Measurements from ENCODE around the gene ATP6V1E1.
"Not testable (repeated sequence)": the region's sequence is repeated elsewhere in the genome, so short reads cannot be mapped to it uniquely, and the experiment has no call there.

The ATP6V1E1 gene

GRCh38 chr22:17628406-17629172, at the start of gene ATP6V1E1:
Gene ATP6V1E1 (minus strand): TSS chr22:17628749. CDS start chr22:17628635, 114 bp downstream.
- DNase-seq: peak; percentile 92

- DNase-seq: no peak
Measured at GRCh38 chr22:17675584-17675983, 47.0 kb upstream of the ATP6V1E1 start.

GRCh38 chr22:17674152-17674551, 45.6 kb upstream of the ATP6V1E1 start:
- DNase-seq: no peak

GRCh38 chr22:17672417-17672991, 44.0 kb upstream of the ATP6V1E1 start:
- DNase-seq: no peak

DNA sequence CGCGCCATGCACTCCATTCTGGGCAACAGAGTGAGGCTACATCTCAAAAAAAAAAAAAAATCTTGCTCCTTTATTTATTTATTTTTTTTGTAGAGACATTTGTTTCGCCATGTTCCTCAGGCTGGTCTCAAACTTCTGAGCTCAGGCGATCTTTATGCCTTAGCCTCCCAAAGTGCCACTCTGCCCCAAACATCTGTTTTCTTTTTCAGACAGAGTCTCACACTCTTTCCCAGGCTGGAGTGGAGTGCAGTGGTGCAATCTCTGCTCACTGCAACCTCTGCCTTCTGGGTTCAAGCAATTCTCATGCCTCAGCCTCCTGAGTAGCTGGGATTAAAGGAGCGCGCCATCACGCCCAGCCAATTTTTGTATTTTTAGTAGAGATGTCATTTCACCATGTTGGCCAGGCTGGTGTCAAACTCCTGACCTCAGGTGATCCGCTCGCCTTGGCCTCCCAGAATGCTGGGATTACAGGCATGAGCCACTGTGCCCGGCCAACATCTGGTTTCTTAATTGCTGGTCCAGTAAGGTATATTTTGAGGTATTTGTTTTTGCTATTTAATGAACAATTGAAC, 43.1 kb upstream of the ATP6V1E1 start:
- not testable (repeated sequence) for DNase-seq

DNA sequence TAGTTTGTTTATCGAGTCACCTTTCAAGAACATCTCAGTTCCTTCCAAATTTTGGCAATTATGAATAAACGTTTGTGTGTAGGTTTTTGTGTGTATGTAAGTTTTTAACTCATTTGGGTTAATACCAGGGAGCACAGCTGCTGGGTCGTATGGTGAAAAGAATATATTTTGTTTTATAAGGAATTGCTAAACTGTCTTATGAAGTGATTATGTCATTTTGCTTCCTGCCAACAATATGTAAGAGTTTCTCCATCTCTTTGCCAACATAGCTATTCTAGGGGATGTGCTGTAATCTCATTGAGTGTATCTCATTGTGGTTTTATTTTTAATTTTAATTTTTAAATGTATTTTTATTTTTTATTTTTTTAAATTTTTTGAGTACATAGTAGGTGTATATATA, 37.3 kb upstream of the ATP6V1E1 start:
- DNase-seq: no peak

GRCh38 chr22:17665248-17665647, 36.7 kb upstream of the ATP6V1E1 start:
- no peak for DNase-seq

DNA sequence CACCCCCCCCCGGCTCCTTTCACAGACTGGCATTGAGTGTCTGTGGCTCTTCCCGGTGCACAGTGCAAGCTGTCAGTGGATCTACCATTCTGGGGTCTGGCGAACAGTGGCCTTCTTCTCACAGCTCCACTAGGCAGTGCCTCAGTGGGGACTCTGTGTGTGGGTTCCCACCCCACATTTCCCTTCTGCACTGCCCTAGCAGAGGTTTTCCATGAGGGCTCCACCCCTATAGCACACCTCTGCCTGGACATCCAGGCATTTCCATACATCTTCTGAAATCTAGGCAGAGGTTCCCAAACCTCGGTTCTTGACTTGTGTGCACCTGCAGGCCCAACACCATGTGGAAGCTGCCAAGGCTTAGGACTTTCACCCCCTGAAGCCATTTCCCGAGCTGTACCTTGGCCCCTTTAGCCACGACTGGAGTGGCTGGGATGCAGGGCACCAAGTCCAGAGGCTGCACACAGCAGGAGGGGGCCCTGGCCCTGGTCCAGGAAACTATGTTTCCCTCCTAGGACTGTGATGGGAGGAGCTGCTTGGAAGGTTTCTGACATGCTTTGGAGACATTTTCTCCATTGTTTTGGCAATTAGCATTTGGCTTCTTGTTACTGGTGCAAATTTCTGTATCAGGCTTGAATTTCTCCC, 36.0 kb upstream of the ATP6V1E1 start:
- no peak for DNase-seq

- DNase-seq: no peak
Measured at GRCh38 chr22:17656870-17657395, 28.4 kb upstream of the ATP6V1E1 start.

GRCh38 chr22:17655289-17655688, 26.7 kb upstream of the ATP6V1E1 start:
- DNase-seq: no peak

- no peak for DNase-seq
Measured at GRCh38 chr22:17648569-17648968, 20.0 kb upstream of the ATP6V1E1 start.

GRCh38 chr22:17647991-17648390, 19.4 kb upstream of the ATP6V1E1 start:
- DNase-seq: no peak

GRCh38 chr22:17647452-17647851, 18.9 kb upstream of the ATP6V1E1 start:
- DNase-seq: no peak

- DNase-seq: not testable (repeated sequence)
Measured at GRCh38 chr22:17642357-17642756, 13.8 kb upstream of the ATP6V1E1 start.

- DNase-seq: no peak
Measured at GRCh38 chr22:17641269-17641668, 12.7 kb upstream of the ATP6V1E1 start.

- DNase-seq: no peak
Measured at GRCh38 chr22:17639247-17639741, 10.7 kb upstream of the ATP6V1E1 start.

- DNase-seq: peak; percentile 85
Measured at GRCh38 chr22:17638432-17639246, 10.1 kb upstream of the ATP6V1E1 start, which contains the start of gene BCL2L13. Gene BCL2L13 (plus strand): TSS chr22:17638757. CDS start chr22:17655712, 16,955 bp downstream.

DNA sequence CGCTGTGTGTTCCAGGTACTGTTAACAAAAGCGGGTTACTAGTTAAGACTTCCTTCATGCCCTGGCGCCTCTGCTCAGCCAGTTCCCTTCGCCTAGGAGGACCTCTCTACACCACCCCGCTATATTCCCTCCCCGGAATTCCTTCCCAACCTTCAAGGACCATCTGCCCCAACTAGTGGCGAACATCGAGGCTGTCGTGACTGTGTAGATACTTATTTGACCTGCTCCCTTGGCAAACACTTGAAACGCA, 9.6 kb upstream of the ATP6V1E1 start:
- peak; percentile 64 for DNase-seq

DNA sequence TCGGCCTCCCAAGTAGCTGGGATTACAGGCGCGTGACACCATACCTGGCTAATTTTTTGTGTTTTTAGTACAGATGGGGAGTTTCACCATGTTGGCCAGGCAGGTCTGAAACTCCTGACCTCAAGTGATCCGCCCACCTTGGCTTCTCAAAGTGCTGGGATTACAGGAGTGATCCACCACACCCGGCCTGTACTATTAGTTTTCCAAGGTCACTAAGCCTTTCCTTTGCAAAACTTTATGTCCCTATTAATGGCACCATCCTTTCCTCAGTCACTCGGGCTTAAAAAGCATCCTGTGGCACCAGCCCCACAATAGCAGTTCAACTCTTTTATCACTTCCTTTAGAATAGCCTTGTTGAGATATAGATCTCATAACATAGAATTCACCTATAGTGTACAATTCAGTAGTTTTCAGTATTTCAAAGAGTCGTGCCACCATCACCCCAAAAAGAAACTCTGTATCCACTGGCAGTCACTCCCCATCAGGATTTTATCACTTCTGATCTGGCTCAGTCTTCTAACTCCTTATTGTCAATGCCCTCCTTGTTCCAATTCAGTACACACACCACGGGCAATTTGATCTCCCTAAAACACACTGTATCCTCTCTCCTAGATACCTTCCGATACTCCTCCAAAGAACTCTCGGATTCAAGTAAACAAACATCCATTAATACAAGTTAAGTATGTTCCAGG, 9.1 kb upstream of the ATP6V1E1 start:
- no peak for DNase-seq

DNA sequence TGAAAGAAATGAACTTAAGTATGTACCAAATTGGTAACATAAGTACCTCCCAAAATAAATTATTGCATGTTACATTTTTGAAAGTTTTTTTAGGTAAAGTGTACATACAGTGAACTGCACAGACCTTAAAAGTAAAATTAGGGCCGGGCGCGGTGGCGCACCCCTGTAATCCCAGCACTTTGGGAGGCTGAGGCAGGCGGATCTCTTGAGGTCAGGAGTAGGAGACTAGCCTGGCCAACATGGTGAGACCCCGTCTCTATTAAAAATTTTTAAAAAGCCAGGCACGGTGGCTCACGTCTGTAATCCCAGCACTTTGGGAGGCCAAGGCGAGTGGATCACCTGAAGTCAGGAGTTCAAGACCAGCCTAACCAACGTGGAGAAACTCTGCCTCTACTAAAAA, 8.3 kb upstream of the ATP6V1E1 start:
- not testable (repeated sequence) for DNase-seq

GRCh38 chr22:17634696-17635095, 6.1 kb upstream of the ATP6V1E1 start:
- DNase-seq: no peak

DNA sequence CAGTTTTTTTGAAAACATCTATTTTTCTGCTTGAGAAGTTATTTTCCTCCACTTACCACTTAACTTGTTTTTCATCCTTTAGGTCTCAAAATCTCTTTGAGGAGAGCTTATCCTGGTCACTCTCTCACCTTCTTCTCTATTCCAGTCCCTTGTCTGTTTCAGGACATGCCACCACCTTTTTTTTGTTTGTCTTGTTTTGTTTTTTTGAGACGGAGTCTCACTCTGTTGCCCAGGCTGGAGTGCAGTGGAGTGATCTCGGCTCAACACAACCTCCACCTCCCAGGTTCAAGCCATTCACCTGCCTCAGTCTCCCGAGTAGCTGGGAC, 5.4 kb upstream of the ATP6V1E1 start:
- DNase-seq: no peak
